SK-N-SH (cell line): ENCODE measurements around the gene FAM43A.

ENCODE experiments used
- CHD2 ChIP-seq: fragments of 150-350 bp; IDR thresholded peaks from 2 replicates; pipeline ENCODE4 v1.6.1; 2018; ENCODE audit warnings: low read length; ENCODE audit not compliant: partially characterized antibody
- ELF1 ChIP-seq: IDR thresholded peaks from 2 replicates; pipeline ENCODE4 v1.4.0; 2012
- EP300 ChIP-seq, 2 experiments: IDR thresholded peaks; 2 replicates each; pipeline versions ENCODE4 v1.4.0 to v1.6.1; 2012; ENCODE audit warnings: borderline replicate concordance in 1 of 2, low read depth in 1 of 2, low read length in 1 of 2
- EZH2phosphoT487 ChIP-seq: fragments of 200-600 bp; sonication (generic); IDR thresholded peaks from 2 replicates; pipeline ENCODE4 v1.6.1; 2017; ENCODE audit warnings: low read depth, mixed run types, mild to moderate bottlenecking, antibody characterized with exemption, moderate library complexity, borderline replicate concordance
- FOXJ3 ChIP-seq: sonication (generic); formaldehyde crosslinking; IDR thresholded peaks from 2 replicates; pipeline ENCODE4 v1.5.1; 2020; ENCODE audit warnings: mild to moderate bottlenecking, missing genetic modification reagents
- GABPA ChIP-seq: IDR thresholded peaks from 2 replicates; pipeline ENCODE4 v1.4.0; 2012; ENCODE audit warnings: low read depth, mild to moderate bottlenecking
- JUND ChIP-seq: IDR thresholded peaks from 2 replicates; pipeline ENCODE4 v1.4.0; 2012
- POLR2AphosphoS5 ChIP-seq: IDR thresholded peaks from 2 replicates; pipeline ENCODE4 v1.6.1; 2012; ENCODE audit warnings: low read depth, low read length
- RFX5 ChIP-seq: IDR thresholded peaks from 2 replicates; pipeline ENCODE4 v1.6.1; 2012; ENCODE audit warnings: mild to moderate bottlenecking, improper control_type of control experiment, low read length
- SMC3 ChIP-seq: IDR thresholded peaks from 2 replicates; pipeline ENCODE4 v1.6.1; 2012; ENCODE audit warnings: low read depth, low read length, improper control_type of control experiment
- TF ChIP-seq, protein P1 (sequence below): fragments of 200-600 bp; sonication (generic); IDR thresholded peaks from 2 replicates; pipeline ENCODE4 v1.6.1; 2017; ENCODE audit warnings: antibody characterized with exemption, mild to moderate bottlenecking, moderate library complexity
- TF ChIP-seq, protein P2 (sequence below): IDR thresholded peaks from 2 replicates; pipeline ENCODE4 v1.4.0; 2012; ENCODE audit warnings: low read depth
- TF ChIP-seq, protein P3 (sequence below): fragments of 150-350 bp; IDR thresholded peaks from 2 replicates; pipeline ENCODE4 v1.6.1; 2016; ENCODE audit warnings: mild to moderate bottlenecking, low read depth, low read length

DNA sequence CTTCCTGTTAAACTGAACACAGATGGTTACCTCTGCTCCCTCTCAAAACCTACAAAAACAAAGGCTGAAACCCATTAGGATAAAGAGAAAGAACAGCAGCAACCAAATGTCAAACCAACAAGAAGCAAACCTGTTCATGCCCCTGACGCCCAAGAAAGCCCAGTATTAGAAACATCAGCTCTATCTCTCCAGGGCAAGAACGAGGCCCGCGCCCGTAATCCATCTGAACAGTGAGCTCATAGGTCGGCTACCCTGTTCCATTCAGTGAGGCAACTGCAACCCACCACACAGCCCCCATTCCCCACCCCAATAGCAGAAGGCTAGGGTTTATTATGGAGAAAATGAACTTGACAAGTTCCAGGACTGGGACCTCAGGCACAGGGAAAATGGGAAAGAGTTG lies 23.7 kb upstream of the FAM43A start:
- TF ChIP-seq, protein P1, sequence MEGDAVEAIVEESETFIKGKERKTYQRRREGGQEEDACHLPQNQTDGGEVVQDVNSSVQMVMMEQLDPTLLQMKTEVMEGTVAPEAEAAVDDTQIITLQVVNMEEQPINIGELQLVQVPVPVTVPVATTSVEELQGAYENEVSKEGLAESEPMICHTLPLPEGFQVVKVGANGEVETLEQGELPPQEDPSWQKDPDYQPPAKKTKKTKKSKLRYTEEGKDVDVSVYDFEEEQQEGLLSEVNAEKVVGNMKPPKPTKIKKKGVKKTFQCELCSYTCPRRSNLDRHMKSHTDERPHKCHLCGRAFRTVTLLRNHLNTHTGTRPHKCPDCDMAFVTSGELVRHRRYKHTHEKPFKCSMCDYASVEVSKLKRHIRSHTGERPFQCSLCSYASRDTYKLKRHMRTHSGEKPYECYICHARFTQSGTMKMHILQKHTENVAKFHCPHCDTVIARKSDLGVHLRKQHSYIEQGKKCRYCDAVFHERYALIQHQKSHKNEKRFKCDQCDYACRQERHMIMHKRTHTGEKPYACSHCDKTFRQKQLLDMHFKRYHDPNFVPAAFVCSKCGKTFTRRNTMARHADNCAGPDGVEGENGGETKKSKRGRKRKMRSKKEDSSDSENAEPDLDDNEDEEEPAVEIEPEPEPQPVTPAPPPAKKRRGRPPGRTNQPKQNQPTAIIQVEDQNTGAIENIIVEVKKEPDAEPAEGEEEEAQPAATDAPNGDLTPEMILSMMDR, result no peak
- no peak for TF ChIP-seq ELF1
- TF ChIP-seq RFX5, result no peak
- no peak for TF ChIP-seq EP300 (IDR thresholded peaks at IDR 0.05; ENCODE audit: borderline replicate concordance in 1 of 2, low read depth in 1 of 2, low read length in 1 of 2)
- TF ChIP-seq GABPA, result no peak
- TF ChIP-seq EZH2phosphoT487, result no peak
- TF ChIP-seq, protein P2, sequence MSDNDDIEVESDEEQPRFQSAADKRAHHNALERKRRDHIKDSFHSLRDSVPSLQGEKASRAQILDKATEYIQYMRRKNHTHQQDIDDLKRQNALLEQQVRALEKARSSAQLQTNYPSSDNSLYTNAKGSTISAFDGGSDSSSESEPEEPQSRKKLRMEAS, result no peak
- TF ChIP-seq FOXJ3 (CRISPR knock-in tag), result no peak
- TF ChIP-seq, protein P3, sequence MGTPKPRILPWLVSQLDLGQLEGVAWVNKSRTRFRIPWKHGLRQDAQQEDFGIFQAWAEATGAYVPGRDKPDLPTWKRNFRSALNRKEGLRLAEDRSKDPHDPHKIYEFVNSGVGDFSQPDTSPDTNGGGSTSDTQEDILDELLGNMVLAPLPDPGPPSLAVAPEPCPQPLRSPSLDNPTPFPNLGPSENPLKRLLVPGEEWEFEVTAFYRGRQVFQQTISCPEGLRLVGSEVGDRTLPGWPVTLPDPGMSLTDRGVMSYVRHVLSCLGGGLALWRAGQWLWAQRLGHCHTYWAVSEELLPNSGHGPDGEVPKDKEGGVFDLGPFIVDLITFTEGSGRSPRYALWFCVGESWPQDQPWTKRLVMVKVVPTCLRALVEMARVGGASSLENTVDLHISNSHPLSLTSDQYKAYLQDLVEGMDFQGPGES, result no peak
- no peak for TF ChIP-seq JUND
- TF ChIP-seq CHD2, result no peak
- TF ChIP-seq POLR2AphosphoS5, result no peak
- TF ChIP-seq SMC3, result no peak
